RWPE1 (cell line): ENCODE measurements around the gene PPP2R5B.

Source experiments
- CTCF ChIA-PET: fragments of 350-600 bp; sonication (Branson Sonifier 250); formaldehyde crosslinking; extraction: SDS; loops from one replicate; lab custom pipeline; 2021; lab: Yijun Ruan, JAX
- POLR2A ChIA-PET: fragments of 400-600 bp; formaldehyde crosslinking; extraction: SDS; loops from one replicate; lab custom pipeline; 2020; ENCODE audit warnings: antibody characterized with exemption; ENCODE audit not compliant: low non-redundant PET; lab: Yijun Ruan, JAX
- DNase-seq: peaks from one replicate; pipeline ENCODE4 v3.0.0; 2012; ENCODE audit warnings: low spot score
- H3K27ac ChIP-seq: fragments of 450-650 bp; 2 replicates; pipeline ENCODE4 v1.5.1; 2017
- CTCF ChIP-seq: fragments of 450-650 bp; conservative IDR thresholded peaks from 2 replicates; pipeline ENCODE4 v1.5.1; 2017; ENCODE audit warnings: low read depth, mild to moderate bottlenecking

Gene PPP2R5B

GRCh38 chr11:64929625-64930024, 5.1 kb downstream of the PPP2R5B start:
- H3K27ac ChIP-seq = no peak overlapping the region
- ChIA-PET POLR2A (no interaction called here), CTCF (interaction anchor here (0.6 to 1.1 kb wide), 2 partner anchors 50 to 84 kb away, joined by 3 read pairs; partner anchors contain the start of gene ARL2)
- TF ChIP-seq CTCF = no peak
- DNase-seq = no peak

GRCh38 chr11:64930340-64930739, 5.9 kb downstream of the PPP2R5B start:
- ChIA-PET CTCF (interaction anchor here (1.1 to 1.3 kb wide), 2 partner anchors 83 to 84 kb away, joined by 3 read pairs; partner anchors contain the start of gene ARL2), POLR2A (no interaction called here)
- H3K27ac ChIP-seq = no peak overlapping the region
- DNase-seq = no peak
- TF ChIP-seq CTCF = no peak

- DNase-seq = no peak
- CTCF ChIA-PET = interaction anchor here (1.3 kb wide), 1 partner anchor 82 kb away, joined by 3 read pairs; no protein-coding TSS in a partner anchor
- POLR2A ChIA-PET = interaction anchor here (0.8 kb wide), 1 partner anchor 32 kb away, joined by 3 read pairs; no protein-coding TSS in a partner anchor
- H3K27ac ChIP-seq = no peak overlapping the region
- no peak for TF ChIP-seq CTCF
These were observed 6.8 kb downstream of the PPP2R5B start for GRCh38 chr11:64931290-64931689.

GRCh38 chr11:64932324-64932723, 7.8 kb downstream of the PPP2R5B start:
- no peak for DNase-seq
- no peak for TF ChIP-seq CTCF
- ChIA-PET CTCF (no interaction called here), POLR2A (no interaction called here)
- H3K27ac ChIP-seq = peak overlapping the region; percentile 53

GRCh38 chr11:64933213-64933934, 8.9 kb downstream of the PPP2R5B start:
- DNase-seq = no peak
- peak overlapping the region; percentile 53 for H3K27ac ChIP-seq
- CTCF ChIA-PET = no interaction called here
- POLR2A ChIA-PET = no interaction called here
- no peak for TF ChIP-seq CTCF

GRCh38 chr11:64933935-64934681, 9.6 kb downstream of the PPP2R5B start:
- CTCF ChIA-PET = interaction anchor here (0.6 kb wide), 1 partner anchor 481 kb away, joined by 5 read pairs; no protein-coding TSS in a partner anchor
- peak overlapping the region; percentile 53 for H3K27ac ChIP-seq
- no peak for TF ChIP-seq CTCF
- DNase-seq = no peak
- POLR2A ChIA-PET = no interaction called here
